ENCODE results near the gene EVI2B.
"Not testable (repeated sequence)": the region's sequence is repeated elsewhere in the genome, so short reads cannot be mapped to it uniquely, and the experiment has no call there.

EVI2B gene

DNA sequence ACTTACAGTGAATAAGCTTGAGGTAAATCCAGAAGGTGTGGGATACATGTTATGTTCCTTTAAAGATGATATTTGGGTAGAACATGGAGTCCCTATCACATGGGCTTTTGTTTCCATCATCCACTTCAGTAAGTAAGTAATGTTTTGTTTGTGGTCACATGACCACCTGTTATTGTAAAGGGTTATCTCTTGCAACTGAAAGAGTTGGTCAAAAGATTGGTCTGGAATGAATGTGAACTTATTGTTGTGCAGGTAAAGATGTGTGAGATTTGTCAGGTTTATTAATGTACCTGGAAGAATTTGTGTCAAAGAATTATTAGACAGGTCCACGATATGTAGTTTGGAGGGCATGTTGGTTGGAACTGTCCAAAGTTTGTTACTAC is 18.4 kb downstream of the EVI2B start:
- H3K4me1 Mint-ChIP-seq: peaks cover 2% of the 10 kb centered on the region
- ATAC-seq (no peak), DNase-seq (no peak)
- H3K27ac Mint-ChIP-seq: no peak overlapping the region
- no peak overlapping the region for H3K4me3 Mint-ChIP-seq
- no peaks in the 10 kb centered on the region for H3K27me3 Mint-ChIP-seq
- no peaks in the 10 kb centered on the region for H3K36me3 Mint-ChIP-seq (ENCODE audit: low read depth)
- H3K9me3 Mint-ChIP-seq: no peaks in the 10 kb centered on the region

DNA sequence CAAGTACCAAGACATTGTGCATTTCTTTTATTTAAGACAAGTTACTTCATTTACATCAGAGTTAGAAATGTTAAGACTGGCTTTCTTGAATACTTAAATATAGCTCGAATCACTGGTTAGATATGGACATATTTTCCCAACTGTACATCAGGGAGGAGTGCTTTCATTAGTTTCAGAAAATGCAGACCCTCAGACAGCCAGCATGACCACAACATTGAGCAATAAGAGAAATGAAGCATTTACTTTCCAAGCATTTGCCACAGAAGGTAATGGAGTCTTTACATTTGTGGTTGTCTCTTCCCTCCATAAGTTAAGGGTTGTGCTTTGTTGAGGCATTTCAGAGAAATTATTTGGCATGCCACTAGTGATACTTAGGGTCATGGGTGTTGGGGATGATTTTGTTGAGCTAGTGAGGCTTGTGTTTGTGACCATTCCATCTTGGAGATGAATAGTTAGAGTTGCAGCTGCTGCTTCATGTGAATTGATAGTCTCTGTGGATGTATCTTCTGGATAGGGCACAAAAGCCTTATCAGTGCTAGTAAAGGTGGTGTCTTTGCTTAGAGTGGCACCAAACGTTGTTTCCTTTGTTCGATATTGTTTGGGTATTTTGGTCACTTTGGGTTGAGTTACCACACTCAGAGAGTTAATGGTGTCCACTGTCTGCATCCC is 18.9 kb downstream of the EVI2B start:
- no peaks in the 10 kb centered on the region for H3K27me3 Mint-ChIP-seq
- H3K9me3 Mint-ChIP-seq: no peaks in the 10 kb centered on the region
- H3K36me3 Mint-ChIP-seq (ENCODE audit: low read depth): peaks cover 2% of the 10 kb centered on the region
- no peak overlapping the region for H3K27ac Mint-ChIP-seq
- ATAC-seq (no peak), DNase-seq (no peak)
- peaks cover 4% of the 10 kb centered on the region for H3K4me1 Mint-ChIP-seq
- H3K4me3 Mint-ChIP-seq: no peak overlapping the region

DNA sequence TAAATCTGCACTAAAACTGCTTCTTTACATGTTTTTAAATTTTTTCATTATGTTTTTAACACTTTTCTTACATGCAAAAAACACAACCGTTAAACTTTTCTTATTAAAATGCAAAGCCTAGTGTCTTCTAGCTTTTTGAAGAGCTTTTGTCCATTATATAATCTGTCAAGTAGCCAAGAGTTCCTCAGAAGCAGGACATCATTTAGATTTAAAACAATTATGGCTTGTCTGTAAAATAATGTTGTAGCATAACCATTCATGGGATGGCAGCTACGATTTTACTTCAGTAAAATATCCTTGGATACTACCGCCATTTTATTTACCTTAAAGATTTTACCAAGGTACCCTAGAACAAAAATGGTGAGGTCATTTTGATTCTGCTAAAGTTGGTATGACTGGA is 19.6 kb downstream of the EVI2B start:
- Mint-ChIP-seq H3K36me3 (ENCODE audit: low read depth) (peaks cover 2% of the 10 kb centered on the region), H3K4me1 (peaks cover 6% of the 10 kb centered on the region)

DNA sequence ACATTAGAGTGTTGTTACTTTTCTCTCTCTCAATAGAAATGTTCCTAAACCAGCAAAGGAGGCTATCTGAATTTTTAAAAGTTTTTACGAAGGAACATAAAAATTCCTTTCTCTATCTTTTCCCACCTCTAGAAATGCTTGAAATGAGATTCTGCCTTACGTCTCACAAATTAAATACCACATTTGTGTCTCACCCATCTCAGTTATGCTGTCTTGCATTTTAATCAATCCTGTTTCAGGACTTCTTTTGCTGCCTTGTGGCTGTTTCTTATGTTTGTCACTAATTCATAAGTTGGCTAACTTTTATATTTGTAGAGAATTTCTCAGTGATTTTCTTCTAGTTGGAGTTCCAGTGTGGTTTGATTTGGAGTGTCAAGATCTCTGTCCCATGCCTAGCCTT is 20.3 kb downstream of the EVI2B start:
- no peak for ATAC-seq
- H3K4me3 Mint-ChIP-seq: no peak overlapping the region
- no peak for DNase-seq
- H3K27ac Mint-ChIP-seq: no peak overlapping the region
- no peaks in the 10 kb centered on the region for H3K9me3 Mint-ChIP-seq
- H3K4me1 Mint-ChIP-seq: peaks cover 10% of the 10 kb centered on the region
- no peaks in the 10 kb centered on the region for H3K27me3 Mint-ChIP-seq
- peaks cover 2% of the 10 kb centered on the region for H3K36me3 Mint-ChIP-seq (ENCODE audit: low read depth)

More for the DNA sequence above, 19.6 kb downstream of the EVI2B start:
- no peak overlapping the region for H3K4me3 Mint-ChIP-seq
- no peaks in the 10 kb centered on the region for H3K9me3 Mint-ChIP-seq
- DNase-seq (no peak), ATAC-seq (no peak)
- no peak overlapping the region for H3K27ac Mint-ChIP-seq
- H3K27me3 Mint-ChIP-seq: no peaks in the 10 kb centered on the region

DNA sequence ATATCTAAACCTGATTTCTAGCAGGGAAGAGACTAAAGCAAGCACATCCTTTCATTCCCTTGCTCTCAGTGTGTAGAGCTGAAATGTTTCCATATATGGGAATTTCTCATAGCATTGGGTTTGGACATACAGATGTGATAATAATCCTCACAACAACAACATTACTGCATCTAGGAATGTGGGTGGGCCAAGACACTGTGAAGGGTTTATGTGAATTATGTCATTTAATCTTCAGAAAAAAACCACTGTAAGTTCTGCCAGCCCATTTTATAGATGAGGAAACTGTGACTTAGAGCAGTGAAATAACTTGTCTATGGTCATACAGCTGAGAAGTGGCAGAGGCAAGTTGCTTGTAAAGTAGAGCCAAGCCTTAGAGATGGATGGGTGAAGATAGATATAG is 22.0 kb downstream of the EVI2B start:
- no peaks in the 10 kb centered on the region for H3K27me3 Mint-ChIP-seq
- no peak overlapping the region for H3K27ac Mint-ChIP-seq
- DNase-seq (no peak), ATAC-seq (no peak)
- no peaks in the 10 kb centered on the region for H3K9me3 Mint-ChIP-seq
- H3K4me3 Mint-ChIP-seq: no peak overlapping the region
- H3K36me3 Mint-ChIP-seq (ENCODE audit: low read depth): peaks cover 8% of the 10 kb centered on the region
- peaks cover 19% of the 10 kb centered on the region for H3K4me1 Mint-ChIP-seq

DNA sequence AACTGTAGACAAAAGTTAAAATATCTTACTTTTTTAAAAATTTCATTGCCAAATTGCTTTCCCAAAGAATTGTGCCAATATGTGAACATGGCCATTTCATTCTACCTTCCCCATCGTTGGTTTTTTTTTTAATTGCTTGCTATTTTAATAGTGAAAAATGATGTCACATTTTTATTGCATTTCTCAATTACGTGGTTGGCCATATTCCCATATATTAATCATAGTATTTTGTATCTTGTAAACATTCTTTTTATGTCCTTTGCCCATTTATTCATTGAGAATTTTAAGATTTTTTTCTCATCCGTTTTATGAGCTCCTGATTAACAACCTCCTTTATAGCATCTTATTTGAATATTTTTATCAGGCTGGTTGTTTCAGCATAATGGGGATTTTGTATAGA is 24.1 kb downstream of the EVI2B start:
- Mint-ChIP-seq H3K27ac (no peak overlapping the region), H3K4me1 (peaks cover 21% of the 10 kb centered on the region), H3K9me3 (no peaks in the 10 kb centered on the region), H3K4me3 (no peak overlapping the region), H3K36me3 (ENCODE audit: low read depth) (peaks cover 9% of the 10 kb centered on the region), H3K27me3 (no peaks in the 10 kb centered on the region)
- DNase-seq (no peak), ATAC-seq (no peak)

DNA sequence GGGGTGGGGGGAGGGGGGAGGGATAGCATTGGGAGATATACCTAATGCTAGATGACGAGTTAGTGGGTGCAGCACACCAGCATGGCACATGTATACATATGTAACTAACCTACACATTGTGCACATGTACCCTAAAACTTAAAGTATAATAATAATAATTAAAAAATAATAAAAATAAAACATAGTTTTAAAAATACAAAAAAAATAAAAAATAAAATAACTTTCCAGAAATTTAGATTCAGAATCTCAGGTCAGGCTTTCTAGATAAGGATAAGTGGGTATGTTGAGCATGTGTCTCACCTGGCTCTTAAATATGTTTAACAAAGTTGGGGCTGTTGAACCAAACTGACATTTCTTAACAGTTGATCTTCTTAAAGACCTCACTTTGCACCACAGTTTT is 25.9 kb downstream of the EVI2B start:
- not testable (repeated sequence) for H3K27ac Mint-ChIP-seq; H3K9me3 Mint-ChIP-seq; H3K4me3 Mint-ChIP-seq; ATAC-seq; H3K36me3 Mint-ChIP-seq (ENCODE audit: low read depth); H3K27me3 Mint-ChIP-seq; DNase-seq
- peaks cover 21% of the 10 kb centered on the region for H3K4me1 Mint-ChIP-seq

DNA sequence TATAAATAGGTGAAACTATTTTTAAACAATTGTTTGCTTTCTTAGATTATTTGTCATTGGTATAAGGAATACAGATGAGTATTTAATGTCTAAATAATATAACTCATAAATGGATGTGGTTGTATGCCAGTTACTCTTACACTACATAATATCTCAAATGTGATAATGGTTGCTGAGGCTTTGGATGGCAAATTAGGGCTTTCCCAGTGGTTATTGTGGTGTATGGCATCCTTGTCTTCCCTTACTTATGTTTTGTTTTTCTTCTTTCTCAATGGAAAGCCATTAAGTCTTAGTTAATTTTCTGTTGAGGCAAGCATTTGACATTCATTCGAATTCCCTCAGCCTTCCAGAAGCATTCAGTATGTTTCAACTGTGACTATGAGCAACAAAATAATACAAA is 27.3 kb downstream of the EVI2B start:
- Mint-ChIP-seq H3K4me3 (no peak overlapping the region), H3K36me3 (ENCODE audit: low read depth) (peaks cover 12% of the 10 kb centered on the region), H3K27me3 (no peaks in the 10 kb centered on the region), H3K27ac (no peak overlapping the region), H3K9me3 (no peaks in the 10 kb centered on the region), H3K4me1 (peaks cover 21% of the 10 kb centered on the region)
- DNase-seq (no peak), ATAC-seq (no peak)

DNA sequence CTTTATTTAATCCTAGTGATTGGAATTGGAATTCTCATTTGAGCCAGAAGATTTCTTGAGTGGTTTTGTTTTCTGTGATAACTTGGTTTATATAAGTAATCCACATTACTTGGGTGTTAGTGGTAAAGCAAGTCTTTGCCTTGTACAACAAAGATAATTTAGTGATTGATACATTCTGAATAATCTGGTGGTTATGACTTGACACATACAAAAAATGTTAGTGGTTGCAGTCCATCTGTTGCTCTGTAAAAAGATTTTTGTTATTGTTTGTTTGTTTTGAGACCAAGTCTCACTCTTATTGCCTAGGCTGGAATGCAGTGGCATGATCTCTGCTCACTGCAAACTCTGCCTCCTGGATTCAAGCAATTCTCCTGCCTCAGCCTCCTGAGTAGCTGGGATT is 30.0 kb downstream of the EVI2B start:
- ATAC-seq: no peak
- no peaks in the 10 kb centered on the region for H3K27me3 Mint-ChIP-seq
- no peak overlapping the region for H3K4me3 Mint-ChIP-seq
- DNase-seq: no peak
- peaks cover 12% of the 10 kb centered on the region for H3K4me1 Mint-ChIP-seq
- H3K9me3 Mint-ChIP-seq: no peaks in the 10 kb centered on the region
- peaks cover 9% of the 10 kb centered on the region for H3K36me3 Mint-ChIP-seq (ENCODE audit: low read depth)
- no peak overlapping the region for H3K27ac Mint-ChIP-seq

DNA sequence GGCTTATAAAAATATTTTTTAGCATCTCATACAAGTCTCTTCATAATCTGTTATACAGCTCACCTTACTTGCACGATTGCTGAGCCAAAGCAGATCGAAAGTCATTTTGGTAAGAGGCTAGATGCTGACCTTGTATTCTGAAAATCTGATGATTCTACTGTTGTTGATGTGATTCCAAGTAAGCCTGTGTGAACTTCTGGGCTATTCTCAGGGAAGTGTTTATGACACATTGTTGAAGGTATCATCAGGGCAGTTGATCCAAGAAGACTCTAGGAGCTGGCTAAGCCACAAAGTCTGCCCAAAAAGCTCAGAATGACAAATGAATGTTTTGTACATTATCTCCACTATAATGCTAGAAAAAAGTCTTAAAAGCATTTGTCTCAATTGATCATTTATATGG is 32.8 kb downstream of the EVI2B start:
- ATAC-seq: no peak
- DNase-seq: no peak
- Mint-ChIP-seq H3K27ac (no peak overlapping the region), H3K4me1 (no peaks in the 10 kb centered on the region), H3K9me3 (no peaks in the 10 kb centered on the region), H3K27me3 (no peaks in the 10 kb centered on the region), H3K36me3 (ENCODE audit: low read depth) (peaks cover 10% of the 10 kb centered on the region), H3K4me3 (no peak overlapping the region)

DNA sequence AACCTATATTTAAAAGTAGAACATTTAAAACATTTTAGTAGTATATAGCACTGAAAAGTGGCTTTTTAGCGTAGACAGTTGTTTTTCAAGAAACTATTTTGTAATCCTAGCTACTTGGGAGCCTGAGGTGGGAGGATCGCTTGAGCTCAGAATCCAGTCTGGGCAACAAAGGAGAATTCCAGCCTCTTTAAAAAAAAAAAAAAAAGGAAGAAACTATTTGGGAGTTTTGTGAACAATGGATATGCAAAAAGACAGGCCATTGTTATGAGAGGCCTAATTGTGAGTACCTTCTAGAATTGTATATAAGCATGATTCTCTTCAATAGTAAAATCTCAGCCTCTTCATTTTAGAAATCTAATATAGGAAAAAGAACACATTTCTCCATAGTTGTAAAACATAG is 34.5 kb downstream of the EVI2B start:
- DNase-seq: no peak
- peaks cover 3% of the 10 kb centered on the region for H3K4me1 Mint-ChIP-seq
- H3K36me3 Mint-ChIP-seq (ENCODE audit: low read depth): peaks cover 14% of the 10 kb centered on the region
- ATAC-seq: no peak
- no peaks in the 10 kb centered on the region for H3K27me3 Mint-ChIP-seq
- H3K27ac Mint-ChIP-seq: no peak overlapping the region
- no peaks in the 10 kb centered on the region for H3K9me3 Mint-ChIP-seq
- no peak overlapping the region for H3K4me3 Mint-ChIP-seq

DNA sequence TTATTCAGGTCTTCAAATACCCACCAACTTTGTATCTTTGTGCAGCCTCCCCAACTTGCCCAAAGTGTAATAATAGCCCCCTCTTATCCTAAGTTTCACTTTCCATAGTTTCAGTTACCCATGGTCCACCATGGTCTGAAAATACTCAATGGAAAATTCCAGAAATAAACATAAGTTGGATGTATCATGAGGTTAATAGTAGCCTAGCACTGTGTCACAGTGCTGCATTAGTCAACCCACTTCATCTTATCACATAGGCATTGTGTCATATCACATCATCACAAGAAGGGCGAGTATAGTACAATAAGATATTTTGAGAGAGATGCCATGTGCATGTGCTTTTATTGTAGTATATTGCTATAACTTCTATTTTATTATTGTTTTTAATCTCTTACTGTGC is 38.7 kb downstream of the EVI2B start:
- Mint-ChIP-seq H3K9me3 (no peaks in the 10 kb centered on the region), H3K27ac (no peak overlapping the region), H3K4me3 (no peak overlapping the region), H3K36me3 (ENCODE audit: low read depth) (peaks cover 23% of the 10 kb centered on the region), H3K4me1 (peaks cover 3% of the 10 kb centered on the region), H3K27me3 (no peaks in the 10 kb centered on the region)
- DNase-seq (no peak), ATAC-seq (no peak)

DNA sequence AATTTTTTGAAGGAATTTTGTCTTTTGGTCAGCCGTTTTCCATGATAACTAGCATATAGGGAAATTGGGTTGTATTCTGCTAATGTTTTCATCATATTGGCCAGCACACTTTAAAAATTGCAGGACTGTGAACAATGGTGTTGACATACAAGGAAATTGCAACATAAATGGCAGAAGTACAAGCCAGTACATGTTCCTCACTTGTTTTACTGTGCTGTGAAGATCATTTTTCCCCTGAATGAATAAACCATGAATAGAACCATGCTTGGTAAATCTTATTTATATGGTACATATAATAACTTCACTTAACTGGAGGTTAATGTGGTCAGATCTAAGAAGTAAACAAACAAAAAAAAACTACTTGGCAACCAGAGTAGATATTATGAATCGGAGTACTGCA is 39.6 kb downstream of the EVI2B start:
- ATAC-seq: no peak
- no peaks in the 10 kb centered on the region for H3K27me3 Mint-ChIP-seq

DNA sequence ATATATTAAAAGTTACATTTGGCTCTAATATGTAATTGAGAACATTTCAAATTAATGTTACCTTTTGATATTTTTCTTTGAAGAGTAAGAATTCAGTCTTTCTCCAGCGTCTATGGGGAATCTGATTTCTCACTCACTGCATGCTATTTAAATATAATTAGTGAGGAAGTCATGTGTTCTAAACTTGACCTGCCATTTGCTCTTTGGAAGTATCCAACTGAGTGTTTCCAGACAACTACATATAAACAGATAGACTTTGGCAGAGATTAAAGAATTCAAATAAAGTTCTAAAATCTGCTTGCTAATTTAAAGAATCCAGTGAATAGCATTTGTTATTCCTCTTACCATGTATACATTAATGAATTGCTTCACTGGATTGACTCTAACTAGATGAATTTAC is 40.3 kb downstream of the EVI2B start:
- Mint-ChIP-seq H3K36me3 (ENCODE audit: low read depth) (peaks cover 26% of the 10 kb centered on the region), H3K4me1 (peaks cover 3% of the 10 kb centered on the region), H3K27me3 (no peaks in the 10 kb centered on the region), H3K27ac (no peak overlapping the region), H3K9me3 (no peaks in the 10 kb centered on the region), H3K4me3 (no peak overlapping the region)
- ATAC-seq (no peak), DNase-seq (no peak)

More for the DNA sequence above, 39.6 kb downstream of the EVI2B start:
- no peak for DNase-seq
- Mint-ChIP-seq H3K9me3 (no peaks in the 10 kb centered on the region), H3K4me3 (no peak overlapping the region), H3K36me3 (ENCODE audit: low read depth) (peaks cover 23% of the 10 kb centered on the region), H3K27ac (no peak overlapping the region), H3K4me1 (peaks cover 3% of the 10 kb centered on the region)

DNA sequence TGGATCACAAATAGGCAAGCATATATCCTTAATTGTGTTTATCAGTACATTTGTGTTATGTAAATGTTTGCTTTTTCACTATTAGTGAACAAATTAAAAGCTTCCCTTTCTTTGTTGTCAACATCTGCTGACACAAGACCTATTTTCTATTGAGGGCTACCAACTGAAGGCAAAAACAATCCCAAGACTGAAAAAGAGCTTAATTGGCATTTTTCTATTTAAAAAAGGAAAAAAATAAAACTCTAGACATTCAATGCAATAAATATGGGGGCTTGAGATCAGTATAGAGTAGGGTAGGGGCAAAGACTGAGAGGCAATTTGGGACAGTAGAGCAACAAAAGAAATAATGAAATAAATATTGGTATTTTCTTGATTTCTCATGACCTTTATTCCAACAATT is 41.1 kb downstream of the EVI2B start:
- Mint-ChIP-seq H3K4me1 (peaks cover 3% of the 10 kb centered on the region), H3K4me3 (no peak overlapping the region), H3K27ac (no peak overlapping the region), H3K36me3 (ENCODE audit: low read depth) (peaks cover 25% of the 10 kb centered on the region), H3K9me3 (no peaks in the 10 kb centered on the region), H3K27me3 (no peaks in the 10 kb centered on the region)
- no peak for DNase-seq
- ATAC-seq: no peak

DNA sequence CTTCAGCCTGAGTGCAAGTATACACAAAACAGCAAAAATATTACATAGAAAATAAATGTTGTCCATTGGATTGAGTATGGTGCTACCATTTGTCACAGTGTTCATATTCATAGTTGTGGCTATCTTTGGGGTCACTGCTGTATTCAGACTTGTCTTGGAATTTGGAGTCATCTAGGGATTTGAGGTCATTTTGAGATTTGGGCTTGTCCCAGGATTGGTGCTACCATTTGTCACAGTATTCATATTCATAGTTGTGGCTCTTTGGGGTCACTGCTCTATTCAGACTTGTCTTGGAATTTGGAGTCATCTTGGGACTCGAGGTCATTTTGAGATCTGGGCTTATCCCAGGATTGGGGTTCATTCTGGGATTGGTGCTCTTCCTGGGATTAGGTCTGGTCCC is 41.6 kb downstream of the EVI2B start:
- no peak overlapping the region for H3K4me3 Mint-ChIP-seq
- no peak for DNase-seq
- ATAC-seq: no peak
- H3K27me3 Mint-ChIP-seq: no peaks in the 10 kb centered on the region
- H3K36me3 Mint-ChIP-seq (ENCODE audit: low read depth): peaks cover 27% of the 10 kb centered on the region
- H3K9me3 Mint-ChIP-seq: no peaks in the 10 kb centered on the region
- H3K4me1 Mint-ChIP-seq: peaks cover 3% of the 10 kb centered on the region
- H3K27ac Mint-ChIP-seq: no peak overlapping the region
